PC-3 (cell line): Measurements from ENCODE around the gene R3HDM2.

Source experiments
- EZH2 ChIP-seq: fragments of 300-600 bp; sonication (generic); IDR thresholded peaks from one replicate; pipeline ENCODE4 v1.6.1; 2017; ENCODE audit warnings: antibody characterized with exemption, mild to moderate bottlenecking, low read length; ENCODE audit not compliant: unreplicated experiment
- EZH2phosphoT487 ChIP-seq: fragments of 300-600 bp; sonication (generic); IDR thresholded peaks from 2 replicates; pipeline ENCODE4 v1.6.1; 2018; ENCODE audit warnings: mild to moderate bottlenecking, antibody characterized with exemption, low read length, borderline replicate concordance
- TF ChIP-seq, protein P1 (sequence below): fragments of 300-600 bp; sonication (generic); conservative IDR thresholded peaks from 2 replicates; pipeline ENCODE4 v1.5.1; 2017; ENCODE audit warnings: antibody characterized with exemption, low read depth, mild to moderate bottlenecking, low read length

GRCh38 chr12:57231276-57232021 is 199.4 kb downstream of the R3HDM2 start:
- TF ChIP-seq, protein P1, sequence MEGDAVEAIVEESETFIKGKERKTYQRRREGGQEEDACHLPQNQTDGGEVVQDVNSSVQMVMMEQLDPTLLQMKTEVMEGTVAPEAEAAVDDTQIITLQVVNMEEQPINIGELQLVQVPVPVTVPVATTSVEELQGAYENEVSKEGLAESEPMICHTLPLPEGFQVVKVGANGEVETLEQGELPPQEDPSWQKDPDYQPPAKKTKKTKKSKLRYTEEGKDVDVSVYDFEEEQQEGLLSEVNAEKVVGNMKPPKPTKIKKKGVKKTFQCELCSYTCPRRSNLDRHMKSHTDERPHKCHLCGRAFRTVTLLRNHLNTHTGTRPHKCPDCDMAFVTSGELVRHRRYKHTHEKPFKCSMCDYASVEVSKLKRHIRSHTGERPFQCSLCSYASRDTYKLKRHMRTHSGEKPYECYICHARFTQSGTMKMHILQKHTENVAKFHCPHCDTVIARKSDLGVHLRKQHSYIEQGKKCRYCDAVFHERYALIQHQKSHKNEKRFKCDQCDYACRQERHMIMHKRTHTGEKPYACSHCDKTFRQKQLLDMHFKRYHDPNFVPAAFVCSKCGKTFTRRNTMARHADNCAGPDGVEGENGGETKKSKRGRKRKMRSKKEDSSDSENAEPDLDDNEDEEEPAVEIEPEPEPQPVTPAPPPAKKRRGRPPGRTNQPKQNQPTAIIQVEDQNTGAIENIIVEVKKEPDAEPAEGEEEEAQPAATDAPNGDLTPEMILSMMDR, result no peak
- TF ChIP-seq EZH2, result no peak
- no peak for TF ChIP-seq EZH2phosphoT487
